Esophagus muscularis mucosa (tissue), 4 donors: ENCODE measurements around the gene UACA.

Source experiments
- CTCF ChIP-seq, 3 experiments: fragments of 200-600 bp in 2 of 3; fragments of 450-650 bp in 1 of 3; sonication (generic) in 2 of 3; IDR thresholded peaks; one replicate each; pipeline ENCODE4 v1.5.1; 2017 to 2019; ENCODE audit warnings: antibody characterized with exemption in 3 of 3, mild to moderate bottlenecking in 2 of 3, moderate library complexity in 1 of 3
- EP300 ChIP-seq: sonication (generic); formaldehyde crosslinking; IDR thresholded peaks from one replicate; pipeline ENCODE4 v1.6.1; 2017; ENCODE audit warnings: antibody characterized with exemption
- POLR2A ChIP-seq: fragments of 450-650 bp; IDR thresholded peaks from one replicate; pipeline ENCODE4 v1.6.1; 2017; ENCODE audit warnings: antibody characterized with exemption, moderate library complexity, mild to moderate bottlenecking, low read depth
- POLR2AphosphoS5 ChIP-seq, 2 donors: sonication (generic); formaldehyde crosslinking; IDR thresholded peaks; one replicate each; pipeline ENCODE4 v1.6.1; 2017; ENCODE audit warnings: antibody characterized with exemption in 2 of 2

DNA sequence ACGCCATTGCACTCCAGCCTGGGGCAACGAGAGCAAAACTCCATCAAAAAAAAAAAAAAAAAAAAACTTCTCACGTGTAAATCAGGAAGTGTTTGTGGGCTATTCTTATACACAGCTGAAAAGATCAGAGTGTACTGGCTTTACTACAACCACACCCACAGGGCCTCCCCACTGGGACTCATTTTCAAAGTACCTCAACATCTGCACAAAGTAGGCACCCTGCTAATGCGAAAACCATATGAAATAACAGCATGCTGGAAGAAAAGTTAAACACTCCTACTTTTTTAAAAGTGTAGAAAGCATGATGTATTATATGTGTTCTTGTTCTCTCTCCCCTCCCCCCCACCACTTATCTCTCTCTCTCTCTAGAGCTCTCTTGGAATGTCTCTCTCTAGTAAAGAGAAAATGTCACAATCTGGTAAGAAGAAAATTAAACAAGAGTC lies 11.1 kb downstream of the UACA start:
- TF ChIP-seq CTCF (IDR thresholded peaks at IDR 0.05) (no peak), EP300 (no peak), POLR2A (no peak), POLR2AphosphoS5 (IDR thresholded peaks at IDR 0.05) (peak in 1 of 2 donors; percentile 24)
